IMR-90 (cell line): ENCODE results near the gene CCR9. TPM values are rescaled to one million over a fixed set of nuclear protein-coding genes. Genes with fewer than 3 reads are reported as not detected.

Source experiments
- ATAC-seq: fragments of 200-7000 bp; cut with Tn5 transposase; 2 replicates; pipeline ENCODE4 v1.9.1; 2020; ENCODE audit warnings: low read depth, mild to moderate bottlenecking, moderate library complexity
- BruUV-seq: library from RNA; stranded (reverse); fragments of 400-500 nt; replicated peaks from 2 replicates; lab custom pipeline; 2021; lab: Mats Ljungman, UMichigan
- CTCF ChIA-PET: fragments of 300-600 bp; formaldehyde crosslinking; extraction: SDS; loops from one replicate; lab custom pipeline; 2021; ENCODE audit warnings: antibody characterized with exemption; lab: Yijun Ruan, JAX
- POLR2A ChIA-PET: fragments of 300-600 bp; sonication (Branson Sonifier 250); formaldehyde crosslinking; loops from one replicate; lab custom pipeline; 2022; ENCODE audit warnings: antibody characterized with exemption; ENCODE audit not compliant: unreplicated experiment; lab: Charles Lee
- DNase-seq: peaks from one replicate; pipeline ENCODE4 v3.0.0; 2013
- H2AFZ ChIP-seq: replicated peaks from 2 replicates; pipeline ENCODE3; 2013; ENCODE audit warnings: low read length, mild to moderate bottlenecking; ENCODE audit not compliant: poor library complexity
- H2AK5ac ChIP-seq: 2 replicates; pipeline ENCODE4 v1.6.1; 2013; ENCODE audit warnings: low read depth, low read length, inconsistent platforms
- H2AK9ac ChIP-seq: replicated peaks from 2 replicates; pipeline ENCODE3; 2013; ENCODE audit warnings: mild to moderate bottlenecking, low read depth, low read length, moderate library complexity; ENCODE audit not compliant: poor library complexity
- H2BK120ac ChIP-seq: 2 replicates; pipeline ENCODE4 v1.6.1; 2013; ENCODE audit warnings: low read depth, low read length, inconsistent platforms
- H2BK15ac ChIP-seq: 3 replicates; pipeline ENCODE4 v1.6.1; 2013; ENCODE audit warnings: low read depth, low read length, inconsistent platforms
- H2BK20ac ChIP-seq: 2 replicates; pipeline ENCODE4 v1.6.1; 2013; ENCODE audit warnings: low read depth, mild to moderate bottlenecking, inconsistent platforms, low read length, moderate library complexity
- H2BK5ac ChIP-seq: 2 replicates; pipeline ENCODE4 v1.6.1; 2013; ENCODE audit warnings: mild to moderate bottlenecking, low read depth, low read length, inconsistent platforms; ENCODE audit not compliant: poor library complexity, severe bottlenecking
- H3K14ac ChIP-seq: replicated peaks from 2 replicates; pipeline ENCODE4 v1.6.1; 2013; ENCODE audit warnings: low read depth, low read length, inconsistent platforms
- H3K18ac ChIP-seq: 2 replicates; pipeline ENCODE4 v1.6.1; 2013; ENCODE audit warnings: low read depth, low read length, control low read depth
- H3K23ac ChIP-seq: 2 replicates; pipeline ENCODE4 v1.6.1; 2013; ENCODE audit warnings: low read depth, low read length, inconsistent platforms
- H3K27ac ChIP-seq: 2 replicates; pipeline ENCODE4 v1.5.1; 2013; ENCODE audit warnings: mild to moderate bottlenecking, control low read depth, low read length; ENCODE audit not compliant: insufficient read depth
- H3K27me3 ChIP-seq: 2 replicates; pipeline ENCODE4 v1.6.1; 2013; ENCODE audit warnings: low read length; ENCODE audit not compliant: control insufficient read depth, insufficient read depth
- H3K36me3 ChIP-seq: 2 replicates; pipeline ENCODE4 v1.6.1; 2013; ENCODE audit warnings: low read length, mixed read lengths; ENCODE audit not compliant: control insufficient read depth, insufficient read depth
- H3K4ac ChIP-seq: 2 replicates; pipeline ENCODE4 v1.6.1; 2013; ENCODE audit warnings: low read depth, low read length, inconsistent platforms
- H3K4me1 ChIP-seq: 2 replicates; pipeline ENCODE4 v1.6.1; 2013; ENCODE audit warnings: low read length, mixed read lengths; ENCODE audit not compliant: control insufficient read depth, insufficient read depth
- H3K4me2 ChIP-seq: 2 replicates; pipeline ENCODE4 v1.6.1; 2013; ENCODE audit warnings: low read depth, mild to moderate bottlenecking, control low read depth, low read length, moderate library complexity
- H3K4me3 ChIP-seq: 2 replicates; pipeline ENCODE4 v1.5.1; 2013; ENCODE audit warnings: low read depth, mild to moderate bottlenecking, control low read depth, low read length, moderate library complexity; ENCODE audit not compliant: insufficient read depth
- H3K56ac ChIP-seq: 2 replicates; pipeline ENCODE4 v1.6.1; 2013; ENCODE audit warnings: low read length, inconsistent platforms; ENCODE audit not compliant: insufficient read depth; ENCODE audit errors: extremely low read depth
- H3K79me1 ChIP-seq, 2 experiments: 2 replicates each; pipeline ENCODE4 v1.6.1; 2013; ENCODE audit warnings: low read length in 2 of 2, inconsistent platforms in 1 of 2, low read depth in 1 of 2
- H3K9ac ChIP-seq: 2 replicates; pipeline ENCODE4 v1.6.1; 2013; ENCODE audit warnings: low read depth, low read length, control low read depth
- H3K9me1 ChIP-seq: 2 replicates; pipeline ENCODE4 v1.6.1; 2013; ENCODE audit warnings: low read length, inconsistent platforms; ENCODE audit not compliant: insufficient read depth
- H3K9me3 ChIP-seq: 2 replicates; pipeline ENCODE4 v1.6.1; 2013; ENCODE audit warnings: low read length; ENCODE audit not compliant: control insufficient read depth, insufficient read depth
- H4K20me1 ChIP-seq: 2 replicates; pipeline ENCODE4 v1.6.1; 2013; ENCODE audit warnings: low read length, inconsistent platforms; ENCODE audit not compliant: insufficient read depth
- H4K5ac ChIP-seq: 2 replicates; pipeline ENCODE4 v1.6.1; 2013; ENCODE audit warnings: mild to moderate bottlenecking, low read depth, low read length, control low read depth
- H4K8ac ChIP-seq, 2 experiments: 2 replicates each; pipeline ENCODE4 v1.6.1; 2013; ENCODE audit warnings: low read depth in 2 of 2, low read length in 2 of 2, control low read depth in 1 of 2, inconsistent platforms in 1 of 2
- H4K91ac ChIP-seq: 2 replicates; pipeline ENCODE4 v1.6.1; 2013; ENCODE audit warnings: low read depth, low read length, inconsistent platforms; ENCODE audit not compliant: insufficient read depth
- CTCF ChIP-seq: conservative IDR thresholded peaks from 2 replicates; pipeline ENCODE4 v1.5.1; 2012; ENCODE audit warnings: mild to moderate bottlenecking, low read depth, low read length, improper control_type of control experiment
- ELK1 ChIP-seq: fragments of 150-350 bp; IDR thresholded peaks from 2 replicates; pipeline ENCODE4 v1.6.1; 2016; ENCODE audit warnings: low read depth, mild to moderate bottlenecking, low read length, moderate library complexity, borderline replicate concordance
- WGBS, 2 experiments: methylation state at CpG; one replicate each; pipeline versions ENCODE4 v1.1.5 to v1.1.7; 2013; ENCODE audit warnings: missing lambda C conversion rate in 2 of 2; ENCODE audit not compliant: insufficient read length in 1 of 2; ENCODE audit errors: extremely low coverage in 2 of 2; 5-methylcytosine and 5-hydroxymethylcytosine counted together
- dilution Hi-C: fragments of 300-500 bp; cut with HindIII; formaldehyde crosslinking; loops from one replicate; pipeline ENCODE4 v1.14.3; 2018; ENCODE audit warnings: low sequenced_read_pairs; ENCODE audit not compliant: unreplicated experiment
- in situ Hi-C: fragments of 300-500 bp; cut with MboI; formaldehyde crosslinking; loops from 3 replicates; pipeline ENCODE4 v1.14.3; 2019; ENCODE audit warnings: low sequenced_read_pairs, inconsistent platforms, mixed read lengths
- intact Hi-C: fragments of 100-400 bp; cut with micrococcal nuclease; formaldehyde crosslinking; loops from 2 replicates; pipeline ENCODE4 v1.10.0; 2022
- polyA plus RNA-seq, 3 experiments: library from polyadenylated mRNA; depleted of rRNA; stranded (reverse); fragments of >200 nt; gene quantifications; 2 replicates each; pipeline ENCODE4 v1.2.3, GENCODE V29; 2012; ENCODE audit warnings: low replicate concordance in 1 of 3
- total RNA-seq: library from RNA; depleted of rRNA; stranded (reverse); fragments of >200 nt; gene quantifications from 2 replicates; pipeline ENCODE4 v1.2.3, GENCODE V29; 2012

Gene CCR9
- total and polyA plus RNA-seq, 2 of the 4 experiments (the other 2 are of a cell fraction) = not detected

- no peak overlapping the region for H3K4ac ChIP-seq
- no peak for DNase-seq
- H3K79me1 ChIP-seq = no peaks in the 10 kb centered on the region
- no peaks in the 10 kb centered on the region for H3K9me3 ChIP-seq
- H3K18ac ChIP-seq = no peak overlapping the region
- ChIA-PET POLR2A (no interaction called here), CTCF (no interaction called here)
- H2BK120ac ChIP-seq = no peak overlapping the region
- no peak overlapping the region for H3K56ac ChIP-seq
- H4K8ac ChIP-seq = no peak overlapping the region
- no peak overlapping the region for H4K5ac ChIP-seq
- H3K4me2 ChIP-seq = no peak overlapping the region
- H2BK20ac ChIP-seq = no peak overlapping the region
- no peak overlapping the region for H2AFZ ChIP-seq
- H2BK5ac ChIP-seq = no peak overlapping the region
- no peak overlapping the region for H3K23ac ChIP-seq
- no peak overlapping the region for H2AK9ac ChIP-seq
- no peaks in the 10 kb centered on the region for H3K4me1 ChIP-seq
- H3K9ac ChIP-seq = no peak overlapping the region
- no peak overlapping the region for H3K14ac ChIP-seq
- H4K91ac ChIP-seq = no peak overlapping the region
- dilution Hi-C loops (no loop called here), in situ Hi-C loops (no loop called here), intact Hi-C loops (no loop called here)
- BruUV-seq = no TSS peak
- no peak for ATAC-seq
- 100% methylated on average over 1 of the region's 2 CpGs; no CpG with 5 or more reads in 1 of the 2 experiments for WGBS, 2 experiments
- TF ChIP-seq CTCF (no peak), ELK1 (no peak)
- no peak overlapping the region for H2BK15ac ChIP-seq
- H2AK5ac ChIP-seq = no peak overlapping the region
- H3K4me3 ChIP-seq = no peak overlapping the region
- 0 out of 2 replicates have a peak, but pooled peaks cover 2% of the 10 kb centered on the region for H3K9me1 ChIP-seq
- no peaks in the 10 kb centered on the region for H4K20me1 ChIP-seq
- no peaks in the 10 kb centered on the region for H3K36me3 ChIP-seq
- H3K27me3 ChIP-seq = peaks cover 48% of the 10 kb centered on the region
- no peak overlapping the region for H3K27ac ChIP-seq
These were observed 13.8 kb upstream of the CCR9 start for GRCh38 chr3:45872569-45872968.
